Neural progenitor cell (in vitro differentiated cells): ENCODE data around the gene LRRIQ4. TPM values are rescaled to one million over a fixed set of nuclear protein-coding genes. Genes with fewer than 3 reads are reported as not detected.

Experiments used
- DNase-seq: peaks from one replicate; pipeline ENCODE4 v3.0.0-alpha.2; 2016; ENCODE audit warnings: low spot score
- H2AFZ ChIP-seq: fragments of 200-600 bp; sonication (generic); replicated peaks from 2 replicates; pipeline ENCODE4 v1.6.1; 2016; ENCODE audit warnings: antibody characterized with exemption
- H3F3A ChIP-seq: fragments of 200-600 bp; sonication (generic); 2 replicates; pipeline ENCODE4 v1.6.1; 2016; ENCODE audit warnings: antibody characterized with exemption, low read depth
- H3K27ac ChIP-seq: fragments of 200-600 bp; sonication (generic); 2 replicates; pipeline ENCODE4 v1.5.1; 2016; ENCODE audit warnings: mild to moderate bottlenecking
- H3K27me3 ChIP-seq: fragments of 200-600 bp; sonication (generic); 2 replicates; pipeline ENCODE4 v1.6.1; 2016; ENCODE audit warnings: mild to moderate bottlenecking, moderate library complexity
- H3K36me3 ChIP-seq: fragments of 200-600 bp; sonication (generic); 2 replicates; pipeline ENCODE4 v1.5.1; 2016
- H3K4me1 ChIP-seq: fragments of 200-600 bp; sonication (generic); 2 replicates; pipeline ENCODE4 v1.6.1; 2016; ENCODE audit warnings: mixed run types
- H3K4me2 ChIP-seq: fragments of 200-600 bp; sonication (generic); 2 replicates; pipeline ENCODE4 v1.6.1; 2016
- H3K4me3 ChIP-seq: fragments of 200-600 bp; sonication (generic); 2 replicates; pipeline ENCODE4 v1.5.1; 2016
- H3K79me2 ChIP-seq: fragments of 200-600 bp; sonication (generic); 2 replicates; pipeline ENCODE4 v1.6.1; 2016; ENCODE audit warnings: low read depth
- H3K9ac ChIP-seq: fragments of 200-600 bp; sonication (generic); 2 replicates; pipeline ENCODE4 v1.6.1; 2016
- H3K9me3 ChIP-seq: fragments of 200-600 bp; sonication (generic); 2 replicates; pipeline ENCODE4 v1.5.1; 2016; ENCODE audit warnings: low read depth
- H4K20me1 ChIP-seq: fragments of 200-600 bp; sonication (generic); 2 replicates; pipeline ENCODE4 v1.6.1; 2016; ENCODE audit warnings: low read depth
- H3K27ac Mint-ChIP-seq: 3 replicates; pipeline ENCODE4 v1.8.0; 2021; ENCODE audit warnings: mixed read lengths
- H3K27me3 Mint-ChIP-seq: 2 replicates; pipeline ENCODE4 v1.8.0; 2022; ENCODE audit warnings: low read depth, mild to moderate bottlenecking, inconsistent platforms, moderate library complexity, mixed read lengths; ENCODE audit not compliant: insufficient read depth
- H3K36me3 Mint-ChIP-seq: 3 replicates; pipeline ENCODE4 v1.8.0; 2021; ENCODE audit warnings: mixed read lengths
- H3K4me1 Mint-ChIP-seq: 3 replicates; pipeline ENCODE4 v1.8.0; 2021; ENCODE audit warnings: mixed read lengths
- H3K4me3 Mint-ChIP-seq: 3 replicates; pipeline ENCODE4 v1.8.0; 2021; ENCODE audit warnings: mild to moderate bottlenecking, moderate library complexity, mixed read lengths
- H3K9me3 Mint-ChIP-seq: 3 replicates; pipeline ENCODE4 v1.8.0; 2020; ENCODE audit warnings: mixed read lengths
- CTCF ChIP-seq: fragments of 200-600 bp; sonication (generic); IDR thresholded peaks from 2 replicates; pipeline ENCODE4 v1.5.1; 2017; ENCODE audit warnings: antibody characterized with exemption, mild to moderate bottlenecking
- EZH2 ChIP-seq: fragments of 200-600 bp; sonication (generic); IDR thresholded peaks from 2 replicates; pipeline ENCODE4 v1.6.1; 2017; ENCODE audit warnings: antibody characterized with exemption, mild to moderate bottlenecking, moderate library complexity
- EZH2phosphoT487 ChIP-seq: fragments of 200-600 bp; sonication (generic); IDR thresholded peaks from 2 replicates; pipeline ENCODE4 v1.6.1; 2017; ENCODE audit warnings: antibody characterized with exemption
- total RNA-seq: library from RNA; depleted of rRNA; stranded (reverse); fragments of >200 nt; gene quantifications from 2 replicates; pipeline ENCODE4 v1.2.3, GENCODE V29; 2015; ENCODE audit warnings: low replicate concordance

LRRIQ4 gene
- total RNA-seq, 1 donor from 2014 or later: not detected

- H3K27me3 Mint-ChIP-seq: no peaks in the 10 kb centered on the region
- Histone ChIP-seq H3K4me2 (no peak overlapping the region), H3K9ac (no peak overlapping the region), H4K20me1 (no peaks in the 10 kb centered on the region), H3K9me3 (no peaks in the 10 kb centered on the region), H3K36me3 (no peaks in the 10 kb centered on the region), H3F3A (no peaks in the 10 kb centered on the region), H3K4me3 (no peak overlapping the region), H3K27me3 (no peaks in the 10 kb centered on the region), H3K27ac (no peak overlapping the region), H3K79me2 (no peaks in the 10 kb centered on the region), H3K4me1 (no peaks in the 10 kb centered on the region), H2AFZ (no peak overlapping the region)
- TF ChIP-seq CTCF (no peak), EZH2phosphoT487 (no peak), EZH2 (no peak)
- H3K4me1 Mint-ChIP-seq: peaks cover 14% of the 10 kb centered on the region
- no peak for DNase-seq
- H3K27ac Mint-ChIP-seq: no peak overlapping the region
- no peaks in the 10 kb centered on the region for H3K9me3 Mint-ChIP-seq
- no peak overlapping the region for H3K4me3 Mint-ChIP-seq
- H3K36me3 Mint-ChIP-seq: no peaks in the 10 kb centered on the region
These were observed 25.9 kb downstream of the LRRIQ4 start for GRCh38 chr3:169838511-169839030.

DNA sequence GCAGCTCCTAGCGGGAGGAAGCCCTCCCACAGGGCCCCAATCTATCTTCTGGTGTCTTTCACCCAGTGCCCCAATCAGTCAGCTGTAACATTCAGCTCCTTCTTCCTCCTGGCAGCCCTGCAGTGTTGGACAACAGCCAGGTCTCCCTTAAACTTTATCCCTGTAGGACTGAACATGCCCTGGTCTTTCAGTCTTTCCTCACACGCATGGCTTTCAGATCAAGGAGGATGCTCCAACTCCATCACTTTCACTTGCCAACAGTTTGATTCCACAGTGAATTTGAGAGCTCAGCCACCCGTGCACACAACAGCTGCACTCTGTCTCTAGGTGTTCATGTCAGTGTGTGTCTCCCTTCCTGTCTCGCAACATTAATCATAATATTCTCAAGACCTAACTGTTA lies 28.5 kb downstream of the LRRIQ4 start:
- H3K4me2 ChIP-seq: no peak overlapping the region
- TF ChIP-seq EZH2phosphoT487: no peak
- TF ChIP-seq CTCF: no peak
- TF ChIP-seq EZH2: no peak
- no peak overlapping the region for H3K27ac Mint-ChIP-seq
- no peak overlapping the region for H3K27ac ChIP-seq
- no peak for DNase-seq
- H3K4me3 ChIP-seq: no peak overlapping the region
- no peaks in the 10 kb centered on the region for H4K20me1 ChIP-seq
- H3K9me3 Mint-ChIP-seq: no peaks in the 10 kb centered on the region
- H3K9ac ChIP-seq: no peak overlapping the region
- no peaks in the 10 kb centered on the region for H3K27me3 Mint-ChIP-seq
- no peaks in the 10 kb centered on the region for H3K79me2 ChIP-seq
- no peaks in the 10 kb centered on the region for H3K36me3 ChIP-seq
- no peaks in the 10 kb centered on the region for H3K27me3 ChIP-seq
- H2AFZ ChIP-seq: no peak overlapping the region
- H3K4me1 Mint-ChIP-seq: peaks cover 10% of the 10 kb centered on the region
- H3K4me1 ChIP-seq: no peaks in the 10 kb centered on the region
- H3K4me3 Mint-ChIP-seq: no peak overlapping the region
- H3K36me3 Mint-ChIP-seq: no peaks in the 10 kb centered on the region
- no peaks in the 10 kb centered on the region for H3K9me3 ChIP-seq
- no peaks in the 10 kb centered on the region for H3F3A ChIP-seq

- H4K20me1 ChIP-seq: no peaks in the 10 kb centered on the region
- no peak overlapping the region for H3K4me2 ChIP-seq
- H3K9me3 ChIP-seq: no peaks in the 10 kb centered on the region
- Mint-ChIP-seq H3K36me3 (no peaks in the 10 kb centered on the region), H3K27ac (no peak overlapping the region), H3K4me3 (no peak overlapping the region), H3K27me3 (no peaks in the 10 kb centered on the region), H3K9me3 (no peaks in the 10 kb centered on the region), H3K4me1 (peaks cover 2% of the 10 kb centered on the region)
- DNase-seq: no peak
- H3K27ac ChIP-seq: no peak overlapping the region
- H3K4me3 ChIP-seq: no peak overlapping the region
- no peak overlapping the region for H2AFZ ChIP-seq
- no peaks in the 10 kb centered on the region for H3F3A ChIP-seq
- no peak for TF ChIP-seq CTCF
- no peak for TF ChIP-seq EZH2
- TF ChIP-seq EZH2phosphoT487: no peak
- no peaks in the 10 kb centered on the region for H3K4me1 ChIP-seq
- H3K27me3 ChIP-seq: no peaks in the 10 kb centered on the region
- no peaks in the 10 kb centered on the region for H3K79me2 ChIP-seq
- no peaks in the 10 kb centered on the region for H3K36me3 ChIP-seq
- H3K9ac ChIP-seq: no peak overlapping the region
These were observed 30.3 kb downstream of the LRRIQ4 start for GRCh38 chr3:169842960-169843359.
